HFF-Myc (cell line): ENCODE measurements around the gene SENP3.
A peak's percentile ranks its signal among the peaks of the same experiment; 100 is the strongest.

Experiments used
- DNase-seq: peaks from one replicate; pipeline ENCODE4 v3.0.0-alpha.2; 2011; ENCODE audit warnings: low read depth; ENCODE audit errors: extremely low read depth
- H3K4me3 ChIP-seq: replicated peaks from 2 replicates; pipeline ENCODE4 v1.5.1; 2011; ENCODE audit warnings: low read depth, mild to moderate bottlenecking, control low read depth, low read length
- CTCF ChIP-seq: IDR thresholded peaks from 2 replicates; pipeline ENCODE4 v1.5.1; 2012; ENCODE audit warnings: mild to moderate bottlenecking, low read depth, low read length, control low read depth; ENCODE audit errors: missing control alignments

The SENP3 gene

GRCh38 chr17:7560172-7561027 lies 1.3 kb upstream of the SENP3 start:
- no peak for DNase-seq
- H3K4me3 ChIP-seq: peak overlapping the region; percentile 89
- peak; percentile 72 for TF ChIP-seq CTCF

GRCh38 chr17:7561028-7561575 lies 617 bp upstream of the SENP3 start:
- TF ChIP-seq CTCF: peak; percentile 61
- H3K4me3 ChIP-seq: peak overlapping the region; percentile 89
- DNase-seq: no peak

- peak overlapping the region; percentile 89 for H3K4me3 ChIP-seq
- DNase-seq: no peak
- TF ChIP-seq CTCF: no peak
Measured at GRCh38 chr17:7562208-7562605, 488 bp downstream of the SENP3 start.

- DNase-seq: no peak
- TF ChIP-seq CTCF: no peak
- peak overlapping the region; percentile 89 for H3K4me3 ChIP-seq
Measured at GRCh38 chr17:7563115-7563869, 1.6 kb downstream of the SENP3 start.

- no peak overlapping the region for H3K4me3 ChIP-seq
- TF ChIP-seq CTCF: no peak
- DNase-seq: no peak
Measured at GRCh38 chr17:7569571-7569970, 7.9 kb downstream of the SENP3 start.

GRCh38 chr17:7570351-7570750 lies 8.6 kb downstream of the SENP3 start:
- no peak overlapping the region for H3K4me3 ChIP-seq
- no peak for TF ChIP-seq CTCF
- DNase-seq: no peak
